ENCODE measurements around the gene PYGB.
A peak's percentile ranks its signal among the peaks of the same experiment; 100 is the strongest.

Gene PYGB

DNA sequence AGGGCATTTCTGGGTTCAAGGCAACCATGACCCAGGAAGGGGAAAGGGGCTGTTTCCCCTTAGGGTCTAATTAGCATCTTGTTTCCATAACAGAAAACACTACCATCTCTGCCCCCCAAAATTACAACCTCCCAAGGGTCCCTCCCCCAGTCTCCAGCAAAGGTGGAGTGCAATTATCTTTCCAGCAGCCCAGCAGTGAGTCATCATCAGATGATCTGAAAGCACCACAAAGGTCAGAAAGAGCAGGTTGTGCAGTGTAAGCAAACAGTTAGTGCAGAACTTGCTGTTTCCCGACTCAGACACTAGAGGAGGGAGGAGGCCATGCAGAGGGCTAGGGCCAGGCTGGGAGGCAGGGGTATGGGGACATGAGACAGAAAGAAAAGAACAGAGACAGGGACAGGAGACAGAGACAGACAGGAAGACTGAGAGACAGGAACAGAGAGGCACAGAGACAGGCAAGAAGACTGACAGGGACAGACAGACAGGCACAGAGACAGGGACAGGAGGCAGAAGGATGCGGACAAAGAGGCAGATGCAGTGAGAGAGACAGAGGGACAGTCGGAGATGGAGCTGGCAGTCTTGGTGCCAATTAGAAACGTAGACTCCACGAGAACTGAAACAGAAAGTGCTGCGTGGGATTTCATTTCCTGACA is 62.5 kb downstream of the PYGB start (continued):
- TF ChIP-seq ZNF169 (tag by site-specific recombination; IDR thresholded peaks at IDR 0.05) (no peak), ZNF292 (tag by site-specific recombination; IDR thresholded peaks at IDR 0.05; ENCODE audit: borderline replicate concordance, low read depth) (no peak), ZNF626 (tag by site-specific recombination; IDR thresholded peaks at IDR 0.05) (no peak), ZNF140 (tag by site-specific recombination; IDR thresholded peaks at IDR 0.05) (no peak), ZNF239 (tag by site-specific recombination; IDR thresholded peaks at IDR 0.05) (no peak), ZNF174 (tag by site-specific recombination; IDR thresholded peaks at IDR 0.05) (no peak), ZNF114 (tag by site-specific recombination; IDR thresholded peaks at IDR 0.05) (no peak), ZBTB20 (tag by site-specific recombination; IDR thresholded peaks at IDR 0.05) (peak; percentile 29), ZNF560 (tag by site-specific recombination; IDR thresholded peaks at IDR 0.05; ENCODE audit: borderline replicate concordance) (no peak), ZNF670 (tag by site-specific recombination; IDR thresholded peaks at IDR 0.05; ENCODE audit: low read depth) (no peak), ZNF529 (tag by site-specific recombination; IDR thresholded peaks at IDR 0.05; ENCODE audit: insufficient replicate concordance) (no peak), ZNF561 (tag by site-specific recombination; IDR thresholded peaks at IDR 0.05; ENCODE audit: borderline replicate concordance) (no peak), ZNF2 (tag by site-specific recombination; IDR thresholded peaks at IDR 0.05) (no peak), GLIS1 (tag by site-specific recombination; IDR thresholded peaks at IDR 0.05) (peak; percentile 91), ZNF221 (tag by site-specific recombination; IDR thresholded peaks at IDR 0.05; ENCODE audit: borderline replicate concordance) (no peak), ZNF548 (tag by site-specific recombination; IDR thresholded peaks at IDR 0.05) (no peak), SCRT1 (tag by site-specific recombination; IDR thresholded peaks at IDR 0.05; ENCODE audit: borderline replicate concordance) (no peak), ZNF621 (tag by site-specific recombination; IDR thresholded peaks at IDR 0.05) (no peak)
- TF ChIP-seq, protein P1, sequence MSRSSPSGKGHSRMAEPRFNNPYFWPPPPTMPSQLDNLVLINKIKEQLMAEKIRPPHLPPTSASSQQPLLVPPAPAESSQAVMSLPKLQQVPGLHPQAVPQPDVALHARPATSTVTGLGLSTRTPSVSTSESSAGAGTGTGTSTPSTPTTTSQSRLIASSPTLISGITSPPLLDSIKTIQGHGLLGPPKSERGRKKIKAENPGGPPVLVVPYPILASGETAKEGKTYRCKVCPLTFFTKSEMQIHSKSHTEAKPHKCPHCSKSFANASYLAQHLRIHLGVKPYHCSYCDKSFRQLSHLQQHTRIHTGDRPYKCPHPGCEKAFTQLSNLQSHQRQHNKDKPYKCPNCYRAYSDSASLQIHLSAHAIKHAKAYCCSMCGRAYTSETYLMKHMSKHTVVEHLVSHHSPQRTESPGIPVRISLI (tag by site-specific recombination; IDR thresholded peaks at IDR 0.05) = no peak
- TF ChIP-seq, protein P2, sequence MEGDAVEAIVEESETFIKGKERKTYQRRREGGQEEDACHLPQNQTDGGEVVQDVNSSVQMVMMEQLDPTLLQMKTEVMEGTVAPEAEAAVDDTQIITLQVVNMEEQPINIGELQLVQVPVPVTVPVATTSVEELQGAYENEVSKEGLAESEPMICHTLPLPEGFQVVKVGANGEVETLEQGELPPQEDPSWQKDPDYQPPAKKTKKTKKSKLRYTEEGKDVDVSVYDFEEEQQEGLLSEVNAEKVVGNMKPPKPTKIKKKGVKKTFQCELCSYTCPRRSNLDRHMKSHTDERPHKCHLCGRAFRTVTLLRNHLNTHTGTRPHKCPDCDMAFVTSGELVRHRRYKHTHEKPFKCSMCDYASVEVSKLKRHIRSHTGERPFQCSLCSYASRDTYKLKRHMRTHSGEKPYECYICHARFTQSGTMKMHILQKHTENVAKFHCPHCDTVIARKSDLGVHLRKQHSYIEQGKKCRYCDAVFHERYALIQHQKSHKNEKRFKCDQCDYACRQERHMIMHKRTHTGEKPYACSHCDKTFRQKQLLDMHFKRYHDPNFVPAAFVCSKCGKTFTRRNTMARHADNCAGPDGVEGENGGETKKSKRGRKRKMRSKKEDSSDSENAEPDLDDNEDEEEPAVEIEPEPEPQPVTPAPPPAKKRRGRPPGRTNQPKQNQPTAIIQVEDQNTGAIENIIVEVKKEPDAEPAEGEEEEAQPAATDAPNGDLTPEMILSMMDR (tag by site-specific recombination; IDR thresholded peaks at IDR 0.05) = 0 out of 2 replicates have a peak, but pooled peaks have one; percentile 51
- TF ChIP-seq, protein P3, sequence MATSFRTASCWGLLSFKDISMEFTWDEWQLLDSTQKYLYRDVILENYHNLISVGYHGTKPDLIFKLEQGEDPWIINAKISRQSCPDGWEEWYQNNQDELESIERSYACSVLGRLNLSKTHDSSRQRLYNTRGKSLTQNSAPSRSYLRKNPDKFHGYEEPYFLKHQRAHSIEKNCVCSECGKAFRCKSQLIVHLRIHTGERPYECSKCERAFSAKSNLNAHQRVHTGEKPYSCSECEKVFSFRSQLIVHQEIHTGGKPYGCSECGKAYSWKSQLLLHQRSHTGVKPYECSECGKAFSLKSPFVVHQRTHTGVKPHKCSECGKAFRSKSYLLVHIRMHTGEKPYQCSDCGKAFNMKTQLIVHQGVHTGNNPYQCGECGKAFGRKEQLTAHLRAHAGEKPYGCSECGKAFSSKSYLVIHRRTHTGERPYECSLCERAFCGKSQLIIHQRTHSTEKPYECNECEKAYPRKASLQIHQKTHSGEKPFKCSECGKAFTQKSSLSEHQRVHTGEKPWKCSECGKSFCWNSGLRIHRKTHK (tag by site-specific recombination; IDR thresholded peaks at IDR 0.05) = no peak
- TF ChIP-seq, protein P4, sequence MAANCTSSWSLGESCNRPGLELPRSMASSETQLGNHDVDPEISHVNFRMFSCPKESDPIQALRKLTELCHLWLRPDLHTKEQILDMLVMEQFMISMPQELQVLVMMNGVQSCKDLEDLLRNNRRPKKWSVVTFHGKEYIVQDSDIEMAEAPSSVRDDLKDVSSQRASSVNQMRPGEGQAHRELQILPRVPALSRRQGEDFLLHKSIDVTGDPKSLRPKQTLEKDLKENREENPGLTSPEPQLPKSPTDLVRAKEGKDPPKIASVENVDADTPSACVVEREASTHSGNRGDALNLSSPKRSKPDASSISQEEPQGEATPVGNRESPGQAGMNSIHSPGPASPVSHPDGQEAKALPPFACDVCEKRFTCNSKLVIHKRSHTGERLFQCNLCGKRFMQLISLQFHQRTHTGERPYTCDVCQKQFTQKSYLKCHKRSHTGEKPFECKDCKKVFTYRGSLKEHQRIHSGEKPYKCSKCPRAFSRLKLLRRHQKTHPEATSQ (tag by site-specific recombination; IDR thresholded peaks at IDR 0.05) = no peak
- TF ChIP-seq, protein P5, sequence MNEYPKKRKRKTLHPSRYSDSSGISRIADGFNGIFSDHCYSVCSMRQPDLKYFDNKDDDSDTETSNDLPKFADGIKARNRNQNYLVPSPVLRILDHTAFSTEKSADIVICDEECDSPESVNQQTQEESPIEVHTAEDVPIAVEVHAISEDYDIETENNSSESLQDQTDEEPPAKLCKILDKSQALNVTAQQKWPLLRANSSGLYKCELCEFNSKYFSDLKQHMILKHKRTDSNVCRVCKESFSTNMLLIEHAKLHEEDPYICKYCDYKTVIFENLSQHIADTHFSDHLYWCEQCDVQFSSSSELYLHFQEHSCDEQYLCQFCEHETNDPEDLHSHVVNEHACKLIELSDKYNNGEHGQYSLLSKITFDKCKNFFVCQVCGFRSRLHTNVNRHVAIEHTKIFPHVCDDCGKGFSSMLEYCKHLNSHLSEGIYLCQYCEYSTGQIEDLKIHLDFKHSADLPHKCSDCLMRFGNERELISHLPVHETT (tag by site-specific recombination; IDR thresholded peaks at IDR 0.05) = 0 out of 2 replicates have a peak, but pooled peaks have one; percentile 49
- TF ChIP-seq, protein P6, sequence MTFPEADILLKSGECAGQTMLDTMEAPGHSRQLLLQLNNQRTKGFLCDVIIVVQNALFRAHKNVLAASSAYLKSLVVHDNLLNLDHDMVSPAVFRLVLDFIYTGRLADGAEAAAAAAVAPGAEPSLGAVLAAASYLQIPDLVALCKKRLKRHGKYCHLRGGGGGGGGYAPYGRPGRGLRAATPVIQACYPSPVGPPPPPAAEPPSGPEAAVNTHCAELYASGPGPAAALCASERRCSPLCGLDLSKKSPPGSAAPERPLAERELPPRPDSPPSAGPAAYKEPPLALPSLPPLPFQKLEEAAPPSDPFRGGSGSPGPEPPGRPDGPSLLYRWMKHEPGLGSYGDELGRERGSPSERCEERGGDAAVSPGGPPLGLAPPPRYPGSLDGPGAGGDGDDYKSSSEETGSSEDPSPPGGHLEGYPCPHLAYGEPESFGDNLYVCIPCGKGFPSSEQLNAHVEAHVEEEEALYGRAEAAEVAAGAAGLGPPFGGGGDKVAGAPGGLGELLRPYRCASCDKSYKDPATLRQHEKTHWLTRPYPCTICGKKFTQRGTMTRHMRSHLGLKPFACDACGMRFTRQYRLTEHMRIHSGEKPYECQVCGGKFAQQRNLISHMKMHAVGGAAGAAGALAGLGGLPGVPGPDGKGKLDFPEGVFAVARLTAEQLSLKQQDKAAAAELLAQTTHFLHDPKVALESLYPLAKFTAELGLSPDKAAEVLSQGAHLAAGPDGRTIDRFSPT (tag by site-specific recombination; IDR thresholded peaks at IDR 0.05) = no peak
- TF ChIP-seq, protein P7, sequence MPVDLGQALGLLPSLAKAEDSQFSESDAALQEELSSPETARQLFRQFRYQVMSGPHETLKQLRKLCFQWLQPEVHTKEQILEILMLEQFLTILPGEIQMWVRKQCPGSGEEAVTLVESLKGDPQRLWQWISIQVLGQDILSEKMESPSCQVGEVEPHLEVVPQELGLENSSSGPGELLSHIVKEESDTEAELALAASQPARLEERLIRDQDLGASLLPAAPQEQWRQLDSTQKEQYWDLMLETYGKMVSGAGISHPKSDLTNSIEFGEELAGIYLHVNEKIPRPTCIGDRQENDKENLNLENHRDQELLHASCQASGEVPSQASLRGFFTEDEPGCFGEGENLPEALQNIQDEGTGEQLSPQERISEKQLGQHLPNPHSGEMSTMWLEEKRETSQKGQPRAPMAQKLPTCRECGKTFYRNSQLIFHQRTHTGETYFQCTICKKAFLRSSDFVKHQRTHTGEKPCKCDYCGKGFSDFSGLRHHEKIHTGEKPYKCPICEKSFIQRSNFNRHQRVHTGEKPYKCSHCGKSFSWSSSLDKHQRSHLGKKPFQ (tag by site-specific recombination; IDR thresholded peaks at IDR 0.05) = no peak
- TF ChIP-seq, protein P8, sequence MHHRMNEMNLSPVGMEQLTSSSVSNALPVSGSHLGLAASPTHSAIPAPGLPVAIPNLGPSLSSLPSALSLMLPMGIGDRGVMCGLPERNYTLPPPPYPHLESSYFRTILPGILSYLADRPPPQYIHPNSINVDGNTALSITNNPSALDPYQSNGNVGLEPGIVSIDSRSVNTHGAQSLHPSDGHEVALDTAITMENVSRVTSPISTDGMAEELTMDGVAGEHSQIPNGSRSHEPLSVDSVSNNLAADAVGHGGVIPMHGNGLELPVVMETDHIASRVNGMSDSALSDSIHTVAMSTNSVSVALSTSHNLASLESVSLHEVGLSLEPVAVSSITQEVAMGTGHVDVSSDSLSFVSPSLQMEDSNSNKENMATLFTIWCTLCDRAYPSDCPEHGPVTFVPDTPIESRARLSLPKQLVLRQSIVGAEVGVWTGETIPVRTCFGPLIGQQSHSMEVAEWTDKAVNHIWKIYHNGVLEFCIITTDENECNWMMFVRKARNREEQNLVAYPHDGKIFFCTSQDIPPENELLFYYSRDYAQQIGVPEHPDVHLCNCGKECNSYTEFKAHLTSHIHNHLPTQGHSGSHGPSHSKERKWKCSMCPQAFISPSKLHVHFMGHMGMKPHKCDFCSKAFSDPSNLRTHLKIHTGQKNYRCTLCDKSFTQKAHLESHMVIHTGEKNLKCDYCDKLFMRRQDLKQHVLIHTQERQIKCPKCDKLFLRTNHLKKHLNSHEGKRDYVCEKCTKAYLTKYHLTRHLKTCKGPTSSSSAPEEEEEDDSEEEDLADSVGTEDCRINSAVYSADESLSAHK (tag by site-specific recombination; IDR thresholded peaks at IDR 0.05) = no peak
